H4 (cell line): ENCODE measurements around the gene MRPS34. TPM values are rescaled to one million over a fixed set of nuclear protein-coding genes. Genes with fewer than 3 reads are reported as not detected.
"Not testable (repeated sequence)": the region's sequence is repeated elsewhere in the genome, so short reads cannot be mapped to it uniquely, and the experiment has no call there.

Experiments
- DNase-seq: peaks from one replicate; pipeline ENCODE4 v3.0.0-alpha.2; 2015; ENCODE audit warnings: low spot score
- total RNA-seq: library from RNA; depleted of rRNA; stranded (reverse); fragments of >200 nt; shearing (Covaris generic); gene quantifications from 2 replicates; pipeline ENCODE4 v1.2.3, GENCODE V29; 2014; rRNA removed

MRPS34 gene
- 114 and 125 TPM in 2 replicates for total RNA-seq

GRCh38 chr16:1772908-1773702 is at the start of gene MRPS34:
Gene MRPS34 (minus strand): TSS chr16:1773134. CDS start chr16:1773119, 15 bp downstream.
- peak; percentile 69 for DNase-seq

- no peak for DNase-seq
These were observed 49.1 kb upstream of the MRPS34 start for GRCh38 chr16:1821861-1822611.

GRCh38 chr16:1820946-1821290 is 48.0 kb upstream of the MRPS34 start:
- DNase-seq, result no peak

- no peak for DNase-seq
These were observed 47.4 kb upstream of the MRPS34 start for GRCh38 chr16:1820096-1820945.

- DNase-seq, result no peak
These were observed 46.7 kb upstream of the MRPS34 start for GRCh38 chr16:1819611-1820010.

GRCh38 chr16:1818873-1819525 is 46.1 kb upstream of the MRPS34 start:
- no peak for DNase-seq

- DNase-seq, result no peak
These were observed 45.4 kb upstream of the MRPS34 start for GRCh38 chr16:1818204-1818872.

- DNase-seq, result no peak
These were observed 44.8 kb upstream of the MRPS34 start for GRCh38 chr16:1817716-1818115.

GRCh38 chr16:1817276-1817589 is 44.3 kb upstream of the MRPS34 start:
- no peak for DNase-seq

- DNase-seq, result no peak
These were observed 43.7 kb upstream of the MRPS34 start for GRCh38 chr16:1816396-1817275.

GRCh38 chr16:1815461-1815860 is 42.5 kb upstream of the MRPS34 start:
- DNase-seq, result no peak

GRCh38 chr16:1812732-1813163 is 39.8 kb upstream of the MRPS34 start:
- peak; percentile 76 for DNase-seq

GRCh38 chr16:1810536-1810935 is 37.6 kb upstream of the MRPS34 start:
- DNase-seq, result no peak

GRCh38 chr16:1810106-1810505 is 37.2 kb upstream of the MRPS34 start:
- no peak for DNase-seq

- no peak for DNase-seq
These were observed 36.4 kb upstream of the MRPS34 start for GRCh38 chr16:1809281-1809801.

- no peak for DNase-seq
These were observed 35.8 kb upstream of the MRPS34 start for GRCh38 chr16:1808691-1809090.

GRCh38 chr16:1807626-1808025 is 34.7 kb upstream of the MRPS34 start:
- no peak for DNase-seq

- no peak for DNase-seq
These were observed 27.8 kb upstream of the MRPS34 start for GRCh38 chr16:1800701-1801100.

GRCh38 chr16:1799263-1799662 is 26.3 kb upstream of the MRPS34 start:
- DNase-seq, result not testable (repeated sequence)
